Measurements from ENCODE around the gene ADCY2. TPM values are rescaled to one million over a fixed set of nuclear protein-coding genes. Genes with fewer than 3 reads are reported as not detected.

ADCY2 gene
- total RNA-seq, 1 donor from 2014 or later, result 4.5 TPM

GRCh38 chr5:7753596-7753995, 357.7 kb downstream of the ADCY2 start:
- Mint-ChIP-seq H3K27ac (no peak overlapping the region), H3K4me1 (ENCODE audit: low read depth) (peaks cover 2% of the 10 kb centered on the region), H3K27me3 (peaks cover 32% of the 10 kb centered on the region), H3K9me3 (ENCODE audit: low read depth) (no peaks in the 10 kb centered on the region), H3K4me3 (ENCODE audit: low read depth) (no peak overlapping the region), H3K36me3 (ENCODE audit: insufficient read depth) (no peaks in the 10 kb centered on the region)
- no peak for DNase-seq (ENCODE audit: low spot score, unreplicated experiment)
- TF ChIP-seq, protein P1, sequence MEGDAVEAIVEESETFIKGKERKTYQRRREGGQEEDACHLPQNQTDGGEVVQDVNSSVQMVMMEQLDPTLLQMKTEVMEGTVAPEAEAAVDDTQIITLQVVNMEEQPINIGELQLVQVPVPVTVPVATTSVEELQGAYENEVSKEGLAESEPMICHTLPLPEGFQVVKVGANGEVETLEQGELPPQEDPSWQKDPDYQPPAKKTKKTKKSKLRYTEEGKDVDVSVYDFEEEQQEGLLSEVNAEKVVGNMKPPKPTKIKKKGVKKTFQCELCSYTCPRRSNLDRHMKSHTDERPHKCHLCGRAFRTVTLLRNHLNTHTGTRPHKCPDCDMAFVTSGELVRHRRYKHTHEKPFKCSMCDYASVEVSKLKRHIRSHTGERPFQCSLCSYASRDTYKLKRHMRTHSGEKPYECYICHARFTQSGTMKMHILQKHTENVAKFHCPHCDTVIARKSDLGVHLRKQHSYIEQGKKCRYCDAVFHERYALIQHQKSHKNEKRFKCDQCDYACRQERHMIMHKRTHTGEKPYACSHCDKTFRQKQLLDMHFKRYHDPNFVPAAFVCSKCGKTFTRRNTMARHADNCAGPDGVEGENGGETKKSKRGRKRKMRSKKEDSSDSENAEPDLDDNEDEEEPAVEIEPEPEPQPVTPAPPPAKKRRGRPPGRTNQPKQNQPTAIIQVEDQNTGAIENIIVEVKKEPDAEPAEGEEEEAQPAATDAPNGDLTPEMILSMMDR (IDR thresholded peaks at IDR 0.05; ENCODE audit: unreplicated experiment), result no peak

DNA sequence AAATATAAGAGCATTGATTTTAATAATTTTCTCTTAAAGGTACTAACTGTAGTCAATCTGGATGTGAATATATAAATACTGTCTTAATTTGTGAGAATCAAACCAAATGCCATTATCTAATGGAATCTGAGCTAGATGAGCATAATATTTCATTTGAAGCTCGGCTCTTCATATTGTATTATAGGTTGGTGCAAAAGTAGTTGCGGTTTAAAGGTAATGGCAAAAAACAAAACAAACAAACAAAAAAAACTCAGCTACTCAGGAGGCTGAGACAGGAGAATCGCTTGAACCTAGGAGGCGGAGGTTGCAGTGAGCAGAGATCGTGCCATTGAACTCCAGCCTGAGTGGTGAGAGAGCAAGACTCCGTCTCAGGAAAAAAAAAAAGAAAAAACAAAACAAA, 358.6 kb downstream of the ADCY2 start:
- no peak overlapping the region for H3K27ac Mint-ChIP-seq
- TF ChIP-seq, protein P1 (IDR thresholded peaks at IDR 0.05; ENCODE audit: unreplicated experiment), result no peak
- no peak for DNase-seq (ENCODE audit: low spot score, unreplicated experiment)
- H3K27me3 Mint-ChIP-seq, result peaks cover 31% of the 10 kb centered on the region
- H3K4me3 Mint-ChIP-seq (ENCODE audit: low read depth), result no peak overlapping the region
- H3K36me3 Mint-ChIP-seq (ENCODE audit: insufficient read depth), result no peaks in the 10 kb centered on the region
- peaks cover 2% of the 10 kb centered on the region for H3K4me1 Mint-ChIP-seq (ENCODE audit: low read depth)
- no peaks in the 10 kb centered on the region for H3K9me3 Mint-ChIP-seq (ENCODE audit: low read depth)

DNA sequence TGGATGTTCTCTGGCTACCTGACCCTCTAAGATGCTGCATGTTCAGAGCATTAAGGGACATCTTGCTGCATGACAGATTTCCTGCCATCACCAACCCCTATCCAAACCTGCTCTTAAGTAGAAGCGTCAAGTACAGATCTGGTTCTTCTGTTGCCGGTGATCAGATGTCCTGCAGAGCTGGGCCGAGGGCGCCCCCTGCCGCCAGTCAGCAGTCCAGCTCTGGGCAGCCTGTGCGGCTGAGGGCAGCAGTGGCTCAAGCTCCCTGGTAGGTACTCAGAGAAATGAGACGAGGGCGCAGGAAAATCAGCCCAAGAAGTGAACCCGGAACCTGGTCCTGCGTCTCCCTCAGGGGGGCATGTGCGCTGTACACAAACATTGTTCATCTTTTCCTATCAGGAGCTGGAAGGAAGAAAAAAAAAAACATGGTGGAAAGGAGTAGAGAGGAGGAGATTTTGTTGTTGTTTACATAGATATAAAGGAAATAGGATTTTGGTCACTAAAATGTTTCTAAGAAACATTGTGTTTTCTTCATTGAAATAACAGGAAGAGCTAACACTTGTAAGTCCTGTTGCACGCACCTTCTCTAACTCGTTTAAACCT, 359.2 kb downstream of the ADCY2 start:
- H3K4me3 Mint-ChIP-seq (ENCODE audit: low read depth), result no peak overlapping the region
- H3K27me3 Mint-ChIP-seq, result peaks cover 27% of the 10 kb centered on the region
- H3K9me3 Mint-ChIP-seq (ENCODE audit: low read depth), result no peaks in the 10 kb centered on the region
- peak; percentile 56 for DNase-seq (ENCODE audit: low spot score, unreplicated experiment)
- TF ChIP-seq, protein P1 (IDR thresholded peaks at IDR 0.05; ENCODE audit: unreplicated experiment), result peak; percentile 88
- no peak overlapping the region for H3K27ac Mint-ChIP-seq
- H3K4me1 Mint-ChIP-seq (ENCODE audit: low read depth), result no peaks in the 10 kb centered on the region
- H3K36me3 Mint-ChIP-seq (ENCODE audit: insufficient read depth), result no peaks in the 10 kb centered on the region

GRCh38 chr5:7755958-7756357, 360.0 kb downstream of the ADCY2 start:
- no peaks in the 10 kb centered on the region for H3K9me3 Mint-ChIP-seq (ENCODE audit: low read depth)
- H3K27ac Mint-ChIP-seq, result no peak overlapping the region
- TF ChIP-seq, protein P1 (IDR thresholded peaks at IDR 0.05; ENCODE audit: unreplicated experiment), result no peak
- DNase-seq (ENCODE audit: low spot score, unreplicated experiment), result no peak
- no peaks in the 10 kb centered on the region for H3K4me1 Mint-ChIP-seq (ENCODE audit: low read depth)
- no peak overlapping the region for H3K4me3 Mint-ChIP-seq (ENCODE audit: low read depth)
- no peaks in the 10 kb centered on the region for H3K36me3 Mint-ChIP-seq (ENCODE audit: insufficient read depth)
- peaks cover 25% of the 10 kb centered on the region for H3K27me3 Mint-ChIP-seq

- Mint-ChIP-seq H3K9me3 (ENCODE audit: low read depth) (no peaks in the 10 kb centered on the region), H3K4me3 (ENCODE audit: low read depth) (no peak overlapping the region), H3K27ac (no peak overlapping the region), H3K27me3 (peaks cover 21% of the 10 kb centered on the region), H3K36me3 (ENCODE audit: insufficient read depth) (no peaks in the 10 kb centered on the region), H3K4me1 (ENCODE audit: low read depth) (no peaks in the 10 kb centered on the region)
- TF ChIP-seq, protein P1 (IDR thresholded peaks at IDR 0.05; ENCODE audit: unreplicated experiment), result no peak
- DNase-seq (ENCODE audit: low spot score, unreplicated experiment), result no peak
Observed at GRCh38 chr5:7756453-7756852, 360.5 kb downstream of the ADCY2 start.
